ENCODE results near the gene PRKCG. TPM values are rescaled to one million over a fixed set of nuclear protein-coding genes. Genes with fewer than 3 reads are reported as not detected.
"Not testable (repeated sequence)": the region's sequence is repeated elsewhere in the genome, so short reads cannot be mapped to it uniquely, and the experiment has no call there.

The PRKCG gene
- total RNA-seq, 1 donor from 2014 or later = 0.13 TPM

GRCh38 chr19:53945998-53946397 is 64.0 kb downstream of the PRKCG start:
- no peak for DNase-seq (ENCODE audit: low read depth)
- Histone ChIP-seq H3K36me3 (ENCODE audit: control insufficient read depth, insufficient read depth, low read length) (no peaks in the 10 kb centered on the region), H3K4me3 (ENCODE audit: low read depth, low read length) (no peak overlapping the region), H3K27me3 (ENCODE audit: control insufficient read depth, insufficient read depth, low read length) (peaks cover 17% of the 10 kb centered on the region)
- TF ChIP-seq CTCF (IDR thresholded peaks at IDR 0.05; ENCODE audit: insufficient read depth, low read length, poor library complexity, severe bottlenecking) = no peak

GRCh38 chr19:53947624-53948023 is 65.6 kb downstream of the PRKCG start:
- no peak for DNase-seq (ENCODE audit: low read depth)
- H3K27me3 ChIP-seq (ENCODE audit: control insufficient read depth, insufficient read depth, low read length) = peaks cover 6% of the 10 kb centered on the region
- no peak overlapping the region for H3K4me3 ChIP-seq (ENCODE audit: low read depth, low read length)
- TF ChIP-seq CTCF (IDR thresholded peaks at IDR 0.05; ENCODE audit: insufficient read depth, low read length, poor library complexity, severe bottlenecking) = no peak
- H3K36me3 ChIP-seq (ENCODE audit: control insufficient read depth, insufficient read depth, low read length) = no peaks in the 10 kb centered on the region

- H3K36me3 ChIP-seq (ENCODE audit: control insufficient read depth, insufficient read depth, low read length); DNase-seq (ENCODE audit: low read depth); H3K4me3 ChIP-seq (ENCODE audit: low read depth, low read length); H3K27me3 ChIP-seq (ENCODE audit: control insufficient read depth, insufficient read depth, low read length): not testable (repeated sequence)
These were observed 66.6 kb downstream of the PRKCG start for GRCh38 chr19:53948611-53949010.

- no peak overlapping the region for H3K4me3 ChIP-seq (ENCODE audit: low read depth, low read length)
- no peak for TF ChIP-seq CTCF (IDR thresholded peaks at IDR 0.05; ENCODE audit: insufficient read depth, low read length, poor library complexity, severe bottlenecking)
- no peaks in the 10 kb centered on the region for H3K27me3 ChIP-seq (ENCODE audit: control insufficient read depth, insufficient read depth, low read length)
- H3K36me3 ChIP-seq (ENCODE audit: control insufficient read depth, insufficient read depth, low read length) = no peaks in the 10 kb centered on the region
- DNase-seq (ENCODE audit: low read depth) = no peak
These were observed 69.4 kb downstream of the PRKCG start for GRCh38 chr19:53951436-53951835.

GRCh38 chr19:53951947-53952346 is 70.0 kb downstream of the PRKCG start:
- DNase-seq (ENCODE audit: low read depth) = no peak
- Histone ChIP-seq H3K27me3 (ENCODE audit: control insufficient read depth, insufficient read depth, low read length) (peaks cover under 1% of the 10 kb centered on the region), H3K36me3 (ENCODE audit: control insufficient read depth, insufficient read depth, low read length) (no peaks in the 10 kb centered on the region), H3K4me3 (ENCODE audit: low read depth, low read length) (no peak overlapping the region)
- no peak for TF ChIP-seq CTCF (IDR thresholded peaks at IDR 0.05; ENCODE audit: insufficient read depth, low read length, poor library complexity, severe bottlenecking)

GRCh38 chr19:53953383-53953782 is 71.4 kb downstream of the PRKCG start:
- H3K27me3 ChIP-seq (ENCODE audit: control insufficient read depth, insufficient read depth, low read length) = peaks cover 9% of the 10 kb centered on the region
- DNase-seq (ENCODE audit: low read depth) = no peak
- no peak overlapping the region for H3K4me3 ChIP-seq (ENCODE audit: low read depth, low read length)
- TF ChIP-seq CTCF (IDR thresholded peaks at IDR 0.05; ENCODE audit: insufficient read depth, low read length, poor library complexity, severe bottlenecking) = no peak
- H3K36me3 ChIP-seq (ENCODE audit: control insufficient read depth, insufficient read depth, low read length) = no peaks in the 10 kb centered on the region

Other genes with a start within 250 kb of the PRKCG start
- not detected in 2 replicates for gene NLRP12, start 57.9 kb upstream of the PRKCG start, total RNA-seq
- 54.0 and 70.0 TPM in 2 replicates for gene MYADM, start 14.3 kb upstream of the PRKCG start, total RNA-seq
- not detected in 2 replicates for gene CACNG7, start 27.1 kb downstream of the PRKCG start, total RNA-seq
- under 0.01 TPM in 1 of 2 replicates, not detected in the other for gene CACNG8, start 80.7 kb downstream of the PRKCG start, total RNA-seq
- gene CACNG6, start 109.4 kb downstream of the PRKCG start, total RNA-seq = not detected in 2 replicates
- not detected in 2 replicates for gene VSTM1, start 181.7 kb downstream of the PRKCG start, total RNA-seq
- gene TARM1, start 199.2 kb downstream of the PRKCG start, total RNA-seq = not detected in 2 replicates
- 22.9 and 24.4 TPM in 2 replicates for gene OSCAR, start 218.6 kb downstream of the PRKCG start, total RNA-seq
- gene NDUFA3, start 220.7 kb downstream of the PRKCG start, total RNA-seq = 31.8 and 39.4 TPM in 2 replicates
- gene TFPT, start 233.5 kb downstream of the PRKCG start, total RNA-seq = 28.2 and 31.0 TPM in 2 replicates
- gene PRPF31, start 233.6 kb downstream of the PRKCG start, total RNA-seq = 56.8 and 68.3 TPM in 2 replicates

Measured in kidney epithelial cell (primary cell).